ENCODE measurements around the gene EIPR1.

The EIPR1 gene

GRCh38 chr2:3224681-3225080, 152.9 kb downstream of the EIPR1 start:
- no peak for DNase-seq (ENCODE audit: low read depth)
- TF ChIP-seq CTCF (IDR thresholded peaks at IDR 0.05; ENCODE audit: insufficient read depth, low read depth, low read length, missing control alignments): no peak
- H3K4me3 ChIP-seq (ENCODE audit: low read length): no peak overlapping the region

- no peak for DNase-seq (ENCODE audit: low read depth)
- H3K4me3 ChIP-seq (ENCODE audit: low read length): no peak overlapping the region
- no peak for TF ChIP-seq CTCF (IDR thresholded peaks at IDR 0.05; ENCODE audit: insufficient read depth, low read depth, low read length, missing control alignments)
These were observed 154.3 kb downstream of the EIPR1 start for GRCh38 chr2:3223080-3223923.

- TF ChIP-seq CTCF (IDR thresholded peaks at IDR 0.05; ENCODE audit: insufficient read depth, low read depth, low read length, missing control alignments): no peak
- no peak for DNase-seq (ENCODE audit: low read depth)
- H3K4me3 ChIP-seq (ENCODE audit: low read length): no peak overlapping the region
These were observed 155.0 kb downstream of the EIPR1 start for GRCh38 chr2:3222636-3223035.

DNA sequence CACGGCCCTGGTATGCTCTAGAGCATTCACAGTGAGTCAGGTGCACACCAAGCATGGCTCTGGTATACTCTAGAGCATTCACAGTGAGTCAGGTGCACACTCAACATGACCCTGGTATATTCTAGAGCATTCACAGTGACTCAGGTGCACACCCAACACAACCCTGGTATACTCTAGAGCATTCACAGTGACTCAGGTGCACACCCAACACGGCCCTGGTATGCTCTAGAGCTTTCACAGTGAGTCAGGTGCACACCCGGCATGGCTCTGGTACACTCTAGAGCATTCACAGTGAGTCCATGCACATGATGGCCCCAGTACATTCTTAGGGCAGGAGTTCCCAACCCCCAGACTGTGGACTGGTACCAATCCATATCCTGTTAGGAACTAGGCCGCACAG, 158.1 kb downstream of the EIPR1 start:
- H3K4me3 ChIP-seq (ENCODE audit: low read length): no peak overlapping the region
- no peak for DNase-seq (ENCODE audit: low read depth)
- TF ChIP-seq CTCF (IDR thresholded peaks at IDR 0.05; ENCODE audit: insufficient read depth, low read depth, low read length, missing control alignments): no peak

DNA sequence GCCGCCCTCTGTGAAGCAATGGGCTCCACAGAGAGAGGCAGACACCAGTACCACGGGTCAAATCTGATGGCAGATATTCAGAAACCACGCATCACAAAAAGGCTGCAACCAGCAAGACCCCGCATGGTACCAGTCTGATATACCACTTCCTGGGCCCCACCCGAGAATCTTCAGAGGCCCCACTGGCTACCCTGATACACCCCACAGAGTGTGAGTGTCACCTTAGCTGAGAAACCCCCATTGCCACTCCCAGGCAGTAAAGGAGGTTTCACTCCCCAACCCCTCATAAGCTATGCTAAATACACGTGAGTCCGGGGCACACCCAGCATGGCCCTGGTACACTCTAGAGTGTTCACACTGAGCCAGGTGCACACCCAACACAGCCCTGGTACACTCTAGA, 160.0 kb downstream of the EIPR1 start:
- DNase-seq (ENCODE audit: low read depth): no peak

GRCh38 chr2:3216841-3217495, 160.7 kb downstream of the EIPR1 start:
- TF ChIP-seq CTCF (IDR thresholded peaks at IDR 0.05; ENCODE audit: insufficient read depth, low read depth, low read length, missing control alignments): no peak
- no peak for DNase-seq (ENCODE audit: low read depth)
- H3K4me3 ChIP-seq (ENCODE audit: low read length): no peak overlapping the region

More for the DNA sequence above, 160.0 kb downstream of the EIPR1 start:
- H3K4me3 ChIP-seq (ENCODE audit: low read length): no peak overlapping the region
- no peak for TF ChIP-seq CTCF (IDR thresholded peaks at IDR 0.05; ENCODE audit: insufficient read depth, low read depth, low read length, missing control alignments)

Data from epithelial cell of esophagus (primary cell).